Cardiac fibroblast (primary cell): Measurements from ENCODE around the gene MYH7B.
A peak's percentile ranks its signal among the peaks of the same experiment; 100 is the strongest.

Source experiments
- DNase-seq, 2 donors: peaks; one replicate each; pipeline versions ENCODE4 v3.0.0 to v3.0.0-alpha.2; 2010; ENCODE audit warnings: low read depth in 2 of 2
- H3K4me3 ChIP-seq, 2 donors: replicated peaks in 1 of 2; 1 replicate in 1 of 2; 2 replicates in 1 of 2; pipeline ENCODE4 v1.5.1; 2011; ENCODE audit warnings: low read depth in 2 of 2, low read length in 2 of 2, mild to moderate bottlenecking in 2 of 2, moderate library complexity in 1 of 2
- TF ChIP-seq, protein P1 (sequence below): IDR thresholded peaks from one replicate; pipeline ENCODE4 v1.5.1; 2011; ENCODE audit warnings: low read depth, mild to moderate bottlenecking, low read length, inconsistent platforms

MYH7B gene

GRCh38 chr20:34955231-34956040 lies at the start of gene MYH7B, which contains the start of gene GSS:
Gene MYH7B (plus strand): TSS chr20:34955868. CDS start chr20:34978006, 22,138 bp downstream.
Gene GSS (minus strand): TSS chr20:34955806. CDS start chr20:34951852, 3,954 bp downstream.
- H3K4me3 ChIP-seq, result peak within 1 kb of the TSS; percentile 70 to 76
- peak; percentile 97 to 98 for DNase-seq
- TF ChIP-seq, protein P1, sequence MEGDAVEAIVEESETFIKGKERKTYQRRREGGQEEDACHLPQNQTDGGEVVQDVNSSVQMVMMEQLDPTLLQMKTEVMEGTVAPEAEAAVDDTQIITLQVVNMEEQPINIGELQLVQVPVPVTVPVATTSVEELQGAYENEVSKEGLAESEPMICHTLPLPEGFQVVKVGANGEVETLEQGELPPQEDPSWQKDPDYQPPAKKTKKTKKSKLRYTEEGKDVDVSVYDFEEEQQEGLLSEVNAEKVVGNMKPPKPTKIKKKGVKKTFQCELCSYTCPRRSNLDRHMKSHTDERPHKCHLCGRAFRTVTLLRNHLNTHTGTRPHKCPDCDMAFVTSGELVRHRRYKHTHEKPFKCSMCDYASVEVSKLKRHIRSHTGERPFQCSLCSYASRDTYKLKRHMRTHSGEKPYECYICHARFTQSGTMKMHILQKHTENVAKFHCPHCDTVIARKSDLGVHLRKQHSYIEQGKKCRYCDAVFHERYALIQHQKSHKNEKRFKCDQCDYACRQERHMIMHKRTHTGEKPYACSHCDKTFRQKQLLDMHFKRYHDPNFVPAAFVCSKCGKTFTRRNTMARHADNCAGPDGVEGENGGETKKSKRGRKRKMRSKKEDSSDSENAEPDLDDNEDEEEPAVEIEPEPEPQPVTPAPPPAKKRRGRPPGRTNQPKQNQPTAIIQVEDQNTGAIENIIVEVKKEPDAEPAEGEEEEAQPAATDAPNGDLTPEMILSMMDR, result peak; percentile 54

GRCh38 chr20:34907616-34908469 lies 47.8 kb upstream of the MYH7B start:
- TF ChIP-seq, protein P1, result no peak
- H3K4me3 ChIP-seq, result no peak overlapping the region
- DNase-seq, result peak; percentile 74 to 89

GRCh38 chr20:34915131-34915530 lies 40.5 kb upstream of the MYH7B start:
- TF ChIP-seq, protein P1, result no peak
- no peak for DNase-seq
- H3K4me3 ChIP-seq, result no peak overlapping the region

GRCh38 chr20:34915749-34916455 lies 39.8 kb upstream of the MYH7B start:
- no peak for DNase-seq
- no peak overlapping the region for H3K4me3 ChIP-seq
- TF ChIP-seq, protein P1, result no peak

GRCh38 chr20:34916774-34917354 lies 38.8 kb upstream of the MYH7B start:
- DNase-seq, result no peak
- no peak overlapping the region for H3K4me3 ChIP-seq
- TF ChIP-seq, protein P1, result no peak

DNA sequence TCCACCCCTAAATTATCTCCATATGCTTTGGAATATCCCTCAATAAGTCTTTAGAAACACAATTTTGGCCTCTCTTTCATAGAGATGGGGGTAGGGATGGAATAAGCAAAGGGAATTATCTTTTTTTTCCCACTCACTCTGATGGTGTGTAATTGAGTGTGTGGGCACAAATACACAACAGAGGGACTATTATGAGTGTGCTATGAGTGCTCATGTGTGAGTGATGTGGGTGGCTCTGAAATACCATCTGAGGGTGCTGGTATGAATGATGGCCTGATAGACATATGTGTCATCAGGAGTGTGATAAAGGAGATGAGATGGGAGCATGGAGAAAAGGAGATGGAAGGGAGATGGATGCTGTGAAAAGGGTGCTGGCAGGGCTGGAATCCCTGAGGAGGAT lies 35.6 kb upstream of the MYH7B start:
- DNase-seq, result no peak
- no peak overlapping the region for H3K4me3 ChIP-seq
- TF ChIP-seq, protein P1, result no peak
